Liver (tissue), 9 donors: ENCODE results near the gene MAN2B2. TPM values are rescaled to one million over a fixed set of nuclear protein-coding genes. Genes with fewer than 3 reads are reported as not detected.

ENCODE experiments used
- DNase-seq: peaks from one replicate; pipeline ENCODE4 v3.0.0-alpha.2; 2017; ENCODE audit warnings: low spot score
- H3K27ac ChIP-seq, 2 donors: one replicate each; pipeline ENCODE4 v1.7.0; 2013; ENCODE audit warnings: inconsistent platforms in 2 of 2, low read length in 2 of 2, control low read depth in 1 of 2, low read depth in 1 of 2, mild to moderate bottlenecking in 1 of 2
- H3K27me3 ChIP-seq, 4 donors: one replicate each; pipeline versions ENCODE4 v1.6.1 to v1.7.0; 2013; ENCODE audit warnings: low read length in 3 of 4, inconsistent platforms in 1 of 4, mild to moderate bottlenecking in 1 of 4, moderate library complexity in 1 of 4; ENCODE audit not compliant: control insufficient read depth in 4 of 4, insufficient read depth in 4 of 4
- H3K36me3 ChIP-seq, 4 donors: one replicate each; pipeline versions ENCODE4 v1.6.1 to v1.7.0; 2013; ENCODE audit warnings: low read length in 3 of 4, mild to moderate bottlenecking in 3 of 4, low read depth in 1 of 4, moderate library complexity in 1 of 4; ENCODE audit not compliant: control insufficient read depth in 4 of 4, insufficient read depth in 3 of 4
- H3K4me1 ChIP-seq, 4 donors: one replicate each; pipeline versions ENCODE4 v1.6.1 to v1.7.0; 2013; ENCODE audit warnings: low read length in 3 of 4, mild to moderate bottlenecking in 3 of 4, moderate library complexity in 1 of 4; ENCODE audit not compliant: control insufficient read depth in 4 of 4, insufficient read depth in 4 of 4
- H3K4me3 ChIP-seq, 3 donors: one replicate each; pipeline versions ENCODE4 v1.6.1 to v1.7.0; 2013; ENCODE audit warnings: low read length in 3 of 3, control low read depth in 1 of 3, low read depth in 1 of 3, mild to moderate bottlenecking in 1 of 3
- H3K9ac ChIP-seq, 2 donors: one replicate each; pipeline ENCODE4 v1.7.0; 2013; ENCODE audit warnings: low read length in 2 of 2, mild to moderate bottlenecking in 2 of 2, moderate library complexity in 2 of 2, control low read depth in 1 of 2, low read depth in 1 of 2
- H3K9me3 ChIP-seq, 4 donors: one replicate each; pipeline versions ENCODE4 v1.6.1 to v1.7.0; 2013; ENCODE audit warnings: low read length in 3 of 4; ENCODE audit not compliant: control insufficient read depth in 4 of 4
- ATF3 ChIP-seq: IDR thresholded peaks from 2 replicates; pipeline ENCODE4 v1.6.1; 2016; ENCODE audit warnings: antibody characterized with exemption
- CTCF ChIP-seq: fragments of 150-350 bp; IDR thresholded peaks from 2 replicates; pipeline ENCODE4 v1.5.1; 2017; ENCODE audit warnings: improper control_type of control experiment, low read depth, low read length; ENCODE audit not compliant: missing input control
- EGR1 ChIP-seq, 2 donors: IDR thresholded peaks; 2 replicates each; pipeline ENCODE4 v1.6.1; 2016 to 2018; ENCODE audit warnings: antibody characterized with exemption in 2 of 2, low read depth in 2 of 2
- FOXA1 ChIP-seq: IDR thresholded peaks from 2 replicates; pipeline ENCODE4 v1.6.1; 2016; ENCODE audit warnings: antibody characterized with exemption
- FOXA2 ChIP-seq: IDR thresholded peaks from 2 replicates; pipeline ENCODE4 v1.6.1; 2016; ENCODE audit warnings: antibody characterized with exemption
- GABPA ChIP-seq, 2 donors: IDR thresholded peaks in 1 of 2; conservative IDR thresholded peaks in 1 of 2; 2 replicates each; pipeline ENCODE4 v1.6.1; 2016; ENCODE audit warnings: antibody characterized with exemption in 2 of 2, mild to moderate bottlenecking in 1 of 2, moderate library complexity in 1 of 2
- HNF4A ChIP-seq, 2 donors: conservative IDR thresholded peaks; 2 replicates each; pipeline ENCODE4 v1.6.1; 2016; ENCODE audit warnings: antibody characterized with exemption in 2 of 2, mild to moderate bottlenecking in 2 of 2
- HNF4G ChIP-seq: IDR thresholded peaks from 2 replicates; pipeline ENCODE4 v1.6.1; 2016; ENCODE audit warnings: antibody characterized with exemption
- NR2F2 ChIP-seq: IDR thresholded peaks from 2 replicates; pipeline ENCODE4 v1.6.1; 2016; ENCODE audit warnings: antibody characterized with exemption
- RAD21 ChIP-seq, 2 donors: IDR thresholded peaks; 2 replicates each; pipeline ENCODE4 v1.6.1; 2016; ENCODE audit warnings: antibody characterized with exemption in 2 of 2, mild to moderate bottlenecking in 2 of 2
- REST ChIP-seq: IDR thresholded peaks from 2 replicates; pipeline ENCODE4 v1.6.1; 2016; ENCODE audit warnings: antibody characterized with exemption, mild to moderate bottlenecking
- RXRA ChIP-seq, 2 donors: IDR thresholded peaks; 2 replicates each; pipeline ENCODE4 v1.6.1; 2017 to 2018; ENCODE audit warnings: antibody characterized with exemption in 2 of 2, mild to moderate bottlenecking in 1 of 2
- SP1 ChIP-seq: IDR thresholded peaks from 2 replicates; pipeline ENCODE4 v1.6.1; 2018; ENCODE audit warnings: antibody characterized with exemption, mild to moderate bottlenecking
- TAF1 ChIP-seq: conservative IDR thresholded peaks from 2 replicates; pipeline ENCODE4 v1.6.1; 2016; ENCODE audit warnings: antibody characterized with exemption, mild to moderate bottlenecking
- YY1 ChIP-seq: IDR thresholded peaks from 2 replicates; pipeline ENCODE4 v1.6.1; 2016; ENCODE audit warnings: antibody characterized with exemption, mild to moderate bottlenecking
- WGBS: extraction: QIAGEN DNeasy Blood & Tissue Kit; methylation state at CpG from one replicate; pipeline ENCODE4 v1.1.7; 2013; 5-methylcytosine and 5-hydroxymethylcytosine counted together
- polyA plus RNA-seq, 2 donors: library from polyadenylated mRNA; stranded (reverse) in 1 of 2; unstranded in 1 of 2; fragments of 200-250 nt in 1 of 2; fragments of >200 nt in 1 of 2; fragmentation: Nextera tagmentation in 1 of 2; extraction: Ambion mirVana in 1 of 2; gene quantifications; one replicate each; pipeline versions ENCODE4 v1.2.1 to v1.2.3, GENCODE V29; 2013 to 2015
- total RNA-seq, 2 donors: library from RNA; depleted of rRNA; stranded (reverse); fragments of >200 nt; gene quantifications; one replicate each; pipeline ENCODE4 v1.2.3, GENCODE V29; 2014
- donor health status: healthy.
- donor health status: healthy.
- donor health status: healthy.
- donor health status: healthy.
- donor health status: healthy.

MAN2B2 gene
- total RNA-seq (10 to 100 TPM; 15.2 to 29.7 TPM), polyA plus RNA-seq (10 to 100 TPM; 14.7 to 29.7 TPM)

GRCh38 chr4:6574747-6575502 lies at the start of gene MAN2B2:
Gene MAN2B2 (plus strand): TSS chr4:6575189. CDS start chr4:6575211, 22 bp downstream.
- Histone ChIP-seq H3K9me3 (peaks cover 0 to 3% (median under 1%) of the 10 kb centered on the region in 4 donors), H3K36me3 (peaks cover 6 to 15% (median 10%) of the 10 kb centered on the region in 4 donors), H3K9ac (peak within 1 kb of the TSS in 1 of 2 donors; percentile 56), H3K4me3 (peak within 1 kb of the TSS; percentile 74 to 92 (median 85)), H3K27me3 (no peaks in the 10 kb centered on the region), H3K27ac (peak within 1 kb of the TSS; percentile 52 to 53), H3K4me1 (peaks cover 18 to 35% (median 26%) of the 10 kb centered on the region in 4 donors)
- DNase-seq = peak; percentile 92
- under 1% methylated on average over 62 of the region's 62 CpGs for WGBS
- TF ChIP-seq SP1 = peak; percentile 41
- no peak for TF ChIP-seq FOXA1
- peak; percentile 0 for TF ChIP-seq CTCF
- TF ChIP-seq HNF4A (conservative IDR thresholded peaks at IDR 0.05) = peak; percentile 23 to 63

- Histone ChIP-seq H3K27me3 (no peaks in the 10 kb centered on the region), H3K27ac (no peak overlapping the region), H3K9me3 (no peaks in the 10 kb centered on the region), H3K36me3 (no peaks in the 10 kb centered on the region), H3K4me1 (no peaks in the 10 kb centered on the region), H3K4me3 (no peak overlapping the region), H3K9ac (no peak overlapping the region)
- no peak for DNase-seq
- TF ChIP-seq HNF4G (no peak), YY1 (no peak), FOXA2 (no peak), EGR1 (IDR thresholded peaks at IDR 0.05; ENCODE audit: low read depth in 2 of 2) (no peak), NR2F2 (no peak), SP1 (no peak), RXRA (IDR thresholded peaks at IDR 0.05) (no peak), FOXA1 (no peak), HNF4A (conservative IDR thresholded peaks at IDR 0.05) (no peak), RAD21 (IDR thresholded peaks at IDR 0.05) (no peak), GABPA (IDR thresholded peaks at IDR 0.05 in 1 of 2, conservative IDR thresholded peaks at IDR 0.05 in 1 of 2) (no peak), REST (no peak), ATF3 (no peak), CTCF (no peak), TAF1 (no peak)
- 86% methylated on average over 9 of the region's 9 CpGs for WGBS
Measured at GRCh38 chr4:6525474-6525873, 49.5 kb upstream of the MAN2B2 start.
